ENCODE results near the gene ARL6IP5. TPM values are rescaled to one million over a fixed set of nuclear protein-coding genes. Genes with fewer than 3 reads are reported as not detected.

Gene ARL6IP5
- total RNA-seq, 1 donor from 2014 or later, result 67.7 TPM

GRCh38 chr3:69085833-69086722 is 1.3 kb downstream of the ARL6IP5 start:
- DNase-seq (ENCODE audit: low spot score), result peak; percentile 92

GRCh38 chr3:69087030-69087791 is 2.5 kb downstream of the ARL6IP5 start:
- DNase-seq (ENCODE audit: low spot score), result peak; percentile 13

DNA sequence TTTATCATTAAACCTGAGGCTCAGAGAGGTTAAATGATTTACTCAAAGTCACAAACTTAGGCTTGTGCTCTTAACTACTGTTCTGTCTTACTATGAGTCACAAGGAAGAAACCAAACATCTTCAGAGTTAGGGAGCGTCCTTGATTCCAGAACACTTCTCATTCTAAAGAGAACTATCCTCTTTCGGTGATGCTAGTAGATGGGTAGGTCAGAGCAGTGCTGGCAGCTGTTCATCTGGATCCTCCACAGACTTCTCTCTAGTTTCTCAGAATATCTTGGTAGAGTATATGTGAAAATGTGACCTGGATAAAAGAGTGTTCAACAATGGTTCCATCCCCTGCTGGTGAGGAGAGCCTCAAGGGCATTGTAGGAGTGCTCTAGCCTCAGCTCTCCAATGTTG is 3.3 kb downstream of the ARL6IP5 start:
- DNase-seq (ENCODE audit: low spot score), result peak; percentile 55

- DNase-seq (ENCODE audit: low spot score), result peak; percentile 3
Measured at GRCh38 chr3:69090021-69090420, 5.3 kb downstream of the ARL6IP5 start.

- DNase-seq (ENCODE audit: low spot score), result no peak
Measured at GRCh38 chr3:69091389-69092029, 6.8 kb downstream of the ARL6IP5 start.

DNA sequence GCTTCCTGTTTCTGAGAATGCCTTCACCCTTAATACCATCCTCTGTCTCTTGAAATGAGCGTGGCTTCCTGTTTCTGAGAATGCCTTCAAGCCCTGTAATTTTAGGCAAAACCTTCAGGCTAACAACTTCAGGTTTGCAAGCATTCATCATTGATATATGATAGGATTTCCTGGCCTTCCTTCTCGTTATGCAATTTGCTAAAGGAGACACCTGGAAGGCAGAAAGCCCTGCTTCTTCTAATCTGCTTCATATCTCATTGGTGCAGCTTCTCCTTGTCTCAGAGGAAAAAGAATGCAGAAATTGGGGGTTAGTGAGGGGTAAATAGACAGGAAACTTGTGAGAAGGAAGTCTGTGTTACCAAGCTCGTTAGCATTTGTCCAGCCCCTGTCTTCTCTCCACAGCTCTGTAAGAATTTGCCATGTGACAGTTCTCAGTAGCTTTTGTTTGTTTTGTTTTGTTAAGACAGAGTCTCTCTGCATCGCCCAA is 7.3 kb downstream of the ARL6IP5 start:
- peak; percentile 26 for DNase-seq (ENCODE audit: low spot score)

DNA sequence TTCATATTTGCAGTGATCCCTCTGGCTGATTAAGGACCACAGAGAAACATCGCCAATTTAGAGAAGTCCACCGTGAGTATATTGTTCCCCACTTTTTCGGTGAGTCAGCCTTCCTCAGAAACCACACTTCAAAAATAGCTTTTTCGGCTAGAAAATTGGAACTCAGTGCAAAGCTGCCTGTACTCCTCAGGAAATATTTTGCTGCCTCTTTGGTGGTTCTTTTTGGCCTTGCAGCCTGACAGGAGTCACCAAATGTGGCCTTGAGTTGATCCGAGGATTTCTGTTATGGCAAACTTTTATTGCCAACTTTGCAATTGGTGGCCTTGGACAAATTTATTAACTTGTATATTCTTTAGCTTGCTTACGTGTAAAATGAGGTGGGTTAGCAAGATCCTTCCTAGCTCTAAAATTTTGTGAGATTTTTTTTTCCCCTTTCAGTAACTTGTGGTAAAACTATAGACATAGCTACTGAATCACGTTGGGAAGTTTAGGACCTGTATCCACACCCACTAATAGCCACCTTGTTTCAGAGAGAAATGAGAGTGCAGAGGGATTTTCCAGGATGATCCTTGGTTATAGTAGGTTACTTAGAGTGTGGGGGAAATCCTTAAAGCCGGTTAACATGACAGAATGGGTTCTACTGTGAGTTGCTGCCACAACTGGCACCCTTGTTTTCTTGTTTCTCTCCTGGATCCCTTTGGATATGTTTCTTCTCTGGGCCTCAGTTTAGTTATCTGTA is 9.9 kb downstream of the ARL6IP5 start:
- peak; percentile 34 for DNase-seq (ENCODE audit: low spot score)

DNA sequence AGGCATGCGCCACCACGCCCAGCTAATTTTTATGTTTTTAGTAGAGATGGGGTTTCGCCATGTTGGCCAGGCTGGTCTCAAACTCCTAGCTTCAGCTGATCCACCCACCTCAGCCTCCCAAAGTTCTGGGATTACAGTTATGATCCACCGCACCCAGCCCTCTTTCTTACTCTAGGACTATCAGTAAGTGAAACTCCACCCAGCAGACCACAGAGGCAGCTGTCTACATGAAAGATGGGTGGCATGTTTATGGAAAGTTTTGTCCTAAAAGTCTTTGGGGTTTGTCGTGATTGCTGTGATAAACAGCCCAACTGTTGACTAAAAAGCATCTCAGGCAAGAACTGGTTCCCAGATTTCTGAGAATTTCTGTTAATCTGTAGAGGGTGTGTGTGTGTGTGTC is 10.9 kb downstream of the ARL6IP5 start:
- no peak for DNase-seq (ENCODE audit: low spot score)

DNA sequence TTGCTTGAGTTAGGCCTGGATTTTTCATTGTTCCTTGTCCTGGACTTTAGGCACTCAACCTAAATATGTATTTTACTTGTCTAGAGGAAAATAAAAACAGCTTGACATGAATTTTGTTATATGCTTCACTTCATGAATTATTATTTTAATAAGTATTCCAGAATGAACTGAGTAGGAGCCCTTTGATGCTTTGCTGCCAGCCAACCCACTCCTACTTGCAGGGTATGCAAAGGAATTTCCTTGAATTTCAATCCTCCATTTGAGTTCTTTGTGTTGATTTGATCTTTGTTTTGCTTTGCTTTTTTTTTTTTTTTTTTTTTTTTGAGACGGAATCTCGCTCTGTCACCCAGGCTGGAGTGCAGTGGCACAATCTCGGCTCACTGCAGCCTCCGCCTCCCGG is 11.6 kb downstream of the ARL6IP5 start:
- no peak for DNase-seq (ENCODE audit: low spot score)

GRCh38 chr3:69097407-69098086 is 12.8 kb downstream of the ARL6IP5 start:
- DNase-seq (ENCODE audit: low spot score), result no peak

DNA sequence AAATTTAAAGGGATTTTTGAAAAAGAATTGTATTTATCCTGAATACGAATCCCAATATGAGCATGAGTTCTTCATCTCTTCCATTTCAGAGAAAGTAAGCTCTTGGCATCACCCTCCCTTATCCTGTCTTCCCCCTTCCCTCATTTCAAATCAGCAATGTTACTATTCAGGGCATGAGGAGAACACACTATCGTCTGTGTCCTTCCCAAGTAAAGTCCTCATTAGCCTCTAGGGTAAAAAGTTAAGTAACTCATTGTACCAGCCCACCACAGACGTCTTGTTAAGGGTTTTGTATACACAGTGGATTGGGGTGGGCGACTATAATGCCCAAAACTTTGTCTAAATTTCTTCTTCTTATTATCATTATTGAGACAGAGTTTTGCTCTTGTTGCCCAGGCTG is 14.8 kb downstream of the ARL6IP5 start:
- no peak for DNase-seq (ENCODE audit: low spot score)

DNA sequence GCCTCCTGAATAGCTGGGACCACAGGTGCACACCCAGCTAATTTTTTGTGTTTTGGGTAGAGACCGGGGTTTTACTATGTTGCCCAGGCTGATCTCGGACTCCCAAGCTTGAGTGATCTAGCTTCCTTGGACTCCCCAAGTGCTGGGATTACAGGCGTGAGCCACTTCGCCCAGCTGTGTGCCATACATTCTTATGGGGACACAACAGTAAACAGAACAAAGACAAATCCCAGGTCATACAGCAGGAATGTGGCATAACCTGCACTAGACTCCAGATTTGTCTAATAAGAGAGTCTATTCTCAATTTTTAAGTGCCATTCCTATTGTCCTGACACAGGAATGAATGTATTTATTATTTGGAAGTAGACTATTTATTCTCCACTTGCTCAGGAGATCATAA is 17.6 kb downstream of the ARL6IP5 start:
- DNase-seq (ENCODE audit: low spot score), result no peak

DNA sequence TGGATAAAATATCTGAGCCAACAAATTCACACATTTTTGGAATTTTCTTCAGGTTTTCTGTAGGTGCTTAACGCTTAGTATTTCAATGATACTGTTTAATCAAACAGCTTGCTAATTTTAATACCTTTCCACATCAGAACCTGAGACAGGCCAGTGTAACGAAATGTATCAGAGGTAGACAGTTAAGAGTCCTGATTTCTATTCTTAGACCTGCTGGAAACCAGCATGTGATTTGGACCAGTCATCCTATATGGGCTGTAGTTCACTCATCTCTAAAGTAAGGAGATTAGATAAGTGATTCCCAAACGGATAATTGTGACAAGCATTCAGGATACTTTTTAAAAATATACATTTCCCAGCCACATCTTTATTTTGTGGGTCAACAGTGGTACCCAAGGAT is 18.4 kb downstream of the ARL6IP5 start:
- DNase-seq (ENCODE audit: low spot score), result no peak

DNA sequence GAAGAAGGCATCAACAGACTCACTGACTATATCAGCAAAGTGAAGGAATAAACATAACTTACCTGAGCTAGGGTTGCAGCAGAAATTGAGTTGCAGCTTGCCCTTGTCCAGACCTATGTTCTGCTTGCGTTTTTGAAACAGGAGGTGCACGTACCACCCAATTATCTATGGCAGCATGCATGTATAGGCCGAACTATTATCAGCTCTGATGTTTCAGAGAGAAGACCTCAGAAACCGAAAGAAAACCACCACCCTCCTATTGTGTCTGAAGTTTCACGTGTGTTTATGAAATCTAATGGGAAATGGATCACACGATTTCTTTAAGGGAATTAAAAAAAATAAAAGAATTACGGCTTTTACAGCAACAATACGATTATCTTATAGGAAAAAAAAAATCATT is 19.8 kb downstream of the ARL6IP5 start:
- no peak for DNase-seq (ENCODE audit: low spot score)

- DNase-seq (ENCODE audit: low spot score), result no peak
Measured at GRCh38 chr3:69105320-69105719, 20.6 kb downstream of the ARL6IP5 start.

GRCh38 chr3:69107841-69108240 is 23.1 kb downstream of the ARL6IP5 start:
- DNase-seq (ENCODE audit: low spot score), result no peak

- no peak for DNase-seq (ENCODE audit: low spot score)
Measured at GRCh38 chr3:69108811-69109210, 24.1 kb downstream of the ARL6IP5 start.

GRCh38 chr3:69110941-69111546 is 26.3 kb downstream of the ARL6IP5 start:
- no peak for DNase-seq (ENCODE audit: low spot score)

- DNase-seq (ENCODE audit: low spot score), result peak; percentile 57
Measured at GRCh38 chr3:69113536-69113935, 28.8 kb downstream of the ARL6IP5 start.

DNA sequence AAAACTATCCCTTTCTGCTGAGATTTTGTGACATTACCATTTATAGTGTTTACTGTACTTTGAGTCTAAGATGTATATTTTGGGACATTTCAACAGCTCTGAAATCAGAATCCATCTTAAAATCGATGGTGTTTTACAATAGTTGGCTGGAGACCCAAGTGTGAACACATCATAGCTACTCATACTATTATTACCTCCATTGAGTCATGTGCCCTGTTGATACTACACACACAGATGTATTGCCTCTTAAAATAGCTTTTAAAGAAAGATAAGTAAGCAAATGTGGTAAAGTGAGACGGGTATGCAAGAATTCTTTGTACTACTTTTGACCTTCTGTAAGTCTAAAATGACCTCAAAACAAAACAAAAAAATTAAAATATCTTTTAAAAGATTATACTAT is 31.0 kb downstream of the ARL6IP5 start:
- DNase-seq (ENCODE audit: low spot score), result no peak
